ENCODE data around the gene SFXN3.

SFXN3 gene

GRCh38 chr10:101002456-101002855 lies 28.6 kb upstream of the SFXN3 start (continued):
- TF ChIP-seq TSHZ2 (CRISPR knock-in tag; IDR thresholded peaks at IDR 0.05) (no peak), ZNF8 (CRISPR knock-in tag; IDR thresholded peaks at IDR 0.05) (no peak), ZFP3 (CRISPR knock-in tag; IDR thresholded peaks at IDR 0.05) (no peak), POU6F1 (CRISPR knock-in tag; IDR thresholded peaks at IDR 0.05; ENCODE audit: borderline replicate concordance, low read depth) (no peak), ESRRG (CRISPR knock-in tag; IDR thresholded peaks at IDR 0.05) (no peak), GLIS3 (CRISPR knock-in tag; IDR thresholded peaks at IDR 0.05) (no peak), CREB5 (CRISPR knock-in tag; IDR thresholded peaks at IDR 0.05; ENCODE audit: low read depth) (no peak), ZC3H10 (CRISPR knock-in tag; IDR thresholded peaks at IDR 0.05) (no peak), OSR1 (CRISPR knock-in tag; IDR thresholded peaks at IDR 0.05) (no peak)

GRCh38 chr10:101003639-101004206 lies 27.3 kb upstream of the SFXN3 start:
- no peak for TF ChIP-seq ZNF70 (CRISPR knock-in tag; IDR thresholded peaks at IDR 0.05)
- TF ChIP-seq TSHZ2 (CRISPR knock-in tag; IDR thresholded peaks at IDR 0.05): no peak
- no peak for TF ChIP-seq ZFP30 (CRISPR knock-in tag; IDR thresholded peaks at IDR 0.05)
- no peak for TF ChIP-seq TOX (CRISPR knock-in tag; IDR thresholded peaks at IDR 0.05; ENCODE audit: borderline replicate concordance)
- TF ChIP-seq ZNF565 (CRISPR knock-in tag; conservative IDR thresholded peaks at IDR 0.05; ENCODE audit: low read depth): no peak
- TF ChIP-seq GLIS3 (CRISPR knock-in tag; IDR thresholded peaks at IDR 0.05): no peak
- no peak for TF ChIP-seq CSDC2 (CRISPR knock-in tag; IDR thresholded peaks at IDR 0.05)

GRCh38 chr10:101005361-101005760 lies 25.7 kb upstream of the SFXN3 start:
- no peak for ATAC-seq
- no peak for TF ChIP-seq CSRNP3 (CRISPR knock-in tag; IDR thresholded peaks at IDR 0.05)
- no peak for TF ChIP-seq ZNF565 (CRISPR knock-in tag; conservative IDR thresholded peaks at IDR 0.05; ENCODE audit: low read depth)
- no peak for TF ChIP-seq ZC3H10 (CRISPR knock-in tag; IDR thresholded peaks at IDR 0.05)
- TF ChIP-seq TSHZ2 (CRISPR knock-in tag; IDR thresholded peaks at IDR 0.05): no peak
- TF ChIP-seq ZNF70 (CRISPR knock-in tag; IDR thresholded peaks at IDR 0.05): no peak
- no peak for TF ChIP-seq RARB (CRISPR knock-in tag; IDR thresholded peaks at IDR 0.05)
- no peak for TF ChIP-seq ESRRG (CRISPR knock-in tag; IDR thresholded peaks at IDR 0.05)
- no peak for TF ChIP-seq OSR1 (CRISPR knock-in tag; IDR thresholded peaks at IDR 0.05)
- TF ChIP-seq POU6F1 (CRISPR knock-in tag; IDR thresholded peaks at IDR 0.05; ENCODE audit: borderline replicate concordance, low read depth): no peak
- TF ChIP-seq GLIS3 (CRISPR knock-in tag; IDR thresholded peaks at IDR 0.05): no peak
- no peak for TF ChIP-seq ZNF8 (CRISPR knock-in tag; IDR thresholded peaks at IDR 0.05)
- TF ChIP-seq ZFP30 (CRISPR knock-in tag; IDR thresholded peaks at IDR 0.05): no peak

More at GRCh38 chr10:101003639-101004206, 27.3 kb upstream of the SFXN3 start:
- no peak for ATAC-seq
